Mesendoderm (in vitro differentiated cells): ENCODE data around the gene C1QL2.

Source experiments
- DNase-seq: peaks from one replicate; pipeline ENCODE4 v3.0.0; 2013
- H2AK5ac ChIP-seq: 2 replicates; pipeline ENCODE4 v1.6.1; 2013; ENCODE audit warnings: low read length, inconsistent platforms
- H2BK120ac ChIP-seq: 2 replicates; pipeline ENCODE4 v1.6.1; 2013; ENCODE audit warnings: low read depth, mild to moderate bottlenecking, low read length, moderate library complexity, mixed read lengths
- H2BK15ac ChIP-seq: replicated peaks from 2 replicates; pipeline ENCODE4 v1.6.1; 2013; ENCODE audit warnings: low read depth, mild to moderate bottlenecking, moderate library complexity
- H2BK5ac ChIP-seq: 2 replicates; pipeline ENCODE4 v1.6.1; 2013; ENCODE audit warnings: low read length, inconsistent platforms
- H3K18ac ChIP-seq: 2 replicates; pipeline ENCODE4 v1.6.1; 2013; ENCODE audit warnings: mild to moderate bottlenecking, low read length, mixed read lengths
- H3K23ac ChIP-seq: one replicate; pipeline ENCODE4 v1.6.1; 2013; ENCODE audit warnings: low read length
- H3K27ac ChIP-seq: 2 replicates; pipeline ENCODE4 v1.5.1; 2013; ENCODE audit warnings: low read depth, mild to moderate bottlenecking, inconsistent platforms, low read length, moderate library complexity
- H3K27me3 ChIP-seq: 2 replicates; pipeline ENCODE4 v1.6.1; 2013; ENCODE audit warnings: low read length, control low read depth, mild to moderate bottlenecking, inconsistent platforms; ENCODE audit not compliant: insufficient read depth, poor library complexity
- H3K36me3 ChIP-seq: 2 replicates; pipeline ENCODE4 v1.6.1; 2013; ENCODE audit warnings: low read length, inconsistent platforms; ENCODE audit not compliant: control insufficient read depth, insufficient read depth
- H3K4ac ChIP-seq: one replicate; pipeline ENCODE4 v1.6.1; 2013; ENCODE audit warnings: low read depth, mild to moderate bottlenecking, low read length, moderate library complexity
- H3K4me1 ChIP-seq: 2 replicates; pipeline ENCODE4 v1.6.1; 2013; ENCODE audit warnings: low read depth, low read length, inconsistent platforms; ENCODE audit not compliant: control insufficient read depth
- H3K4me2 ChIP-seq: 2 replicates; pipeline ENCODE4 v1.6.1; 2013; ENCODE audit warnings: low read length
- H3K4me3 ChIP-seq: 2 replicates; pipeline ENCODE4 v1.5.1; 2013; ENCODE audit warnings: mild to moderate bottlenecking, low read length
- H3K56ac ChIP-seq: one replicate; pipeline ENCODE4 v1.6.1; 2013; ENCODE audit warnings: low read length
- H3K79me1 ChIP-seq: 2 replicates; pipeline ENCODE4 v1.6.1; 2013; ENCODE audit warnings: low read length, inconsistent platforms
- H3K79me2 ChIP-seq: 2 replicates; pipeline ENCODE4 v1.6.1; 2013; ENCODE audit warnings: mild to moderate bottlenecking, low read length; ENCODE audit not compliant: control insufficient read depth, insufficient read depth
- H3K9ac ChIP-seq: 2 replicates; pipeline ENCODE4 v1.6.1; 2013; ENCODE audit warnings: low read length, inconsistent platforms
- H4K5ac ChIP-seq: one replicate; pipeline ENCODE4 v1.6.1; 2013; ENCODE audit warnings: low read length
- H4K8ac ChIP-seq: one replicate; pipeline ENCODE4 v1.6.1; 2013; ENCODE audit warnings: low read depth, mild to moderate bottlenecking, control low read depth, low read length, moderate library complexity
- WGBS: extraction: QIAGEN DNeasy Blood & Tissue Kit; methylation state at CpG from one replicate; pipeline ENCODE4 v1.1.7; 2013; ENCODE audit warnings: low lambda C conversion rate, missing lambda C conversion rate; ENCODE audit not compliant: insufficient coverage; ENCODE audit errors: extremely low coverage; 5-methylcytosine and 5-hydroxymethylcytosine counted together

Gene C1QL2

GRCh38 chr2:119157850-119158511 lies 570 bp downstream of the C1QL2 start:
- Histone ChIP-seq H3K36me3 (no peaks in the 10 kb centered on the region), H4K8ac (no peak overlapping the region), H3K4ac (no peak overlapping the region), H3K23ac (no peak overlapping the region), H3K4me2 (peak overlapping the region; percentile 58), H3K79me1 (no peaks in the 10 kb centered on the region), H3K9ac (no peak overlapping the region), H2BK15ac (no peak overlapping the region), H2BK120ac (no peak overlapping the region), H4K5ac (no peak overlapping the region), H3K56ac (no peak overlapping the region), H2AK5ac (no peak overlapping the region), H3K18ac (no peak overlapping the region), H3K79me2 (no peaks in the 10 kb centered on the region), H3K4me1 (peaks cover 2% of the 10 kb centered on the region), H3K27me3 (peaks cover 18% of the 10 kb centered on the region), H2BK5ac (no peak overlapping the region), H3K4me3 (no peak overlapping the region), H3K27ac (no peak overlapping the region)
- no peak for DNase-seq
- WGBS = no CpG with 5 or more reads among the region's 78 CpGs

DNA sequence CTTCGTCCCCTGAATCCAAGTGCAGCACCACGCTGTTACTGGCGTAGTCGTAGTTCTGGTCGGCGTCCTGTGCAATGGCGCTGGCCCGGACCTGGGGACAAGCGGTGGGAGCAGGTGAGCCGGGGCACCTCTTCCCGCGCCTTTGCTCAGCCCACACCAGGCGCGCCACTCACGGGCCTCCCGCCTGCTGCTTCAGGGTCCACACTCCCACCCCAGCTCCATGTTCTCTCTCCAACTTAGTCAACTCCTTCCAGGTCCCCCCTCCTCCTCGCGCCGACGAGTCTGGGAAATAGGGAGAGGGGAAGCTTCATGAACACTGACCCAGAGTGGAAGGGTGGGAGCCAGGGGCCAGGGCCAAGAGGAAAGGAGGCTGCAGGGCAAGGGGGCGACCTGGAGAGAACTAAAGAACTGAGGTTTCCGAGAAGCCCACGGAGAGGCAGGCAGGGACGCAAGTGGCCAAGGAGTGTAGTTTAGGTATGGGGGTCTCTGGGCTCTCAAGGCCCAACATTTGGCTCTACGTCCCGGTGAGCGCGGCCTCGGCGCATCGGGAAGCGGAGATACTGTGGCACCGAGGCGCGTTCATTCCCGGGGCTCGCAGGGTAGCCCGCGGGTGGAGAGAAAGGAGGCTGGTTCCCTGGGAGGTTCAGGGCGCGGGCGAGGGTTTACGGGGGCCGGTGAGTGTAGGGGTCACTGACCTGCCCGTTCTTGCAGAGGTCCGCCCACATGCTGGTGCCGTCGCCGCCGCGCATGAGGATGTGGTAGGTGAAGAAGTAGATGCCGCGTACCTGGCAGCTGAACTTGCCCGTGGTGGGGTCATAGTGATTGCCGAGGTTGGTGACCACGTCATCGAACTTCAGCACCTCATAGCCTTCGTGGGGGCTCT lies 1.4 kb downstream of the C1QL2 start:
- no CpG with 5 or more reads among the region's 58 CpGs for WGBS
- H3K27ac ChIP-seq = no peak overlapping the region
- peak overlapping the region; percentile 3 for H3K4me3 ChIP-seq

GRCh38 chr2:119156105-119156890 lies 2.3 kb downstream of the C1QL2 start:
- H3K4ac ChIP-seq = no peak overlapping the region
- H3K27me3 ChIP-seq = peaks cover 18% of the 10 kb centered on the region
- no peak overlapping the region for H4K5ac ChIP-seq
- H2BK15ac ChIP-seq = no peak overlapping the region
- H3K27ac ChIP-seq = no peak overlapping the region
- peak; percentile 65 for DNase-seq
- H3K9ac ChIP-seq = peak overlapping the region; percentile 36
- H3K4me1 ChIP-seq = peaks cover 2% of the 10 kb centered on the region
- no peaks in the 10 kb centered on the region for H3K79me1 ChIP-seq
- no peaks in the 10 kb centered on the region for H3K36me3 ChIP-seq
- no peak overlapping the region for H3K18ac ChIP-seq
- peak overlapping the region; percentile 33 for H3K4me2 ChIP-seq
- no CpG with 5 or more reads among the region's 40 CpGs for WGBS
- H2AK5ac ChIP-seq = no peak overlapping the region
- H2BK5ac ChIP-seq = no peak overlapping the region
- H3K79me2 ChIP-seq = no peaks in the 10 kb centered on the region
- H3K4me3 ChIP-seq = peak overlapping the region; percentile 16
- peak overlapping the region; percentile 20 for H3K56ac ChIP-seq
- H3K23ac ChIP-seq = no peak overlapping the region
- H4K8ac ChIP-seq = no peak overlapping the region
- H2BK120ac ChIP-seq = no peak overlapping the region

More for the DNA sequence above, 1.4 kb downstream of the C1QL2 start:
- no peak overlapping the region for H2AK5ac ChIP-seq
- H3K79me2 ChIP-seq = no peaks in the 10 kb centered on the region
- H2BK120ac ChIP-seq = no peak overlapping the region
- no peak overlapping the region for H2BK15ac ChIP-seq
- H3K9ac ChIP-seq = peak overlapping the region; percentile 3
- no peaks in the 10 kb centered on the region for H3K79me1 ChIP-seq
- peak; percentile 35 for DNase-seq
- H3K4me1 ChIP-seq = peaks cover 2% of the 10 kb centered on the region
- H3K27me3 ChIP-seq = peaks cover 18% of the 10 kb centered on the region
- H3K4me2 ChIP-seq = peak overlapping the region; percentile 34
- H4K5ac ChIP-seq = no peak overlapping the region
- H3K23ac ChIP-seq = no peak overlapping the region
- no peak overlapping the region for H3K4ac ChIP-seq
- H2BK5ac ChIP-seq = no peak overlapping the region
- no peaks in the 10 kb centered on the region for H3K36me3 ChIP-seq
- H3K56ac ChIP-seq = peak overlapping the region; percentile 20
- no peak overlapping the region for H4K8ac ChIP-seq
- H3K18ac ChIP-seq = no peak overlapping the region

DNA sequence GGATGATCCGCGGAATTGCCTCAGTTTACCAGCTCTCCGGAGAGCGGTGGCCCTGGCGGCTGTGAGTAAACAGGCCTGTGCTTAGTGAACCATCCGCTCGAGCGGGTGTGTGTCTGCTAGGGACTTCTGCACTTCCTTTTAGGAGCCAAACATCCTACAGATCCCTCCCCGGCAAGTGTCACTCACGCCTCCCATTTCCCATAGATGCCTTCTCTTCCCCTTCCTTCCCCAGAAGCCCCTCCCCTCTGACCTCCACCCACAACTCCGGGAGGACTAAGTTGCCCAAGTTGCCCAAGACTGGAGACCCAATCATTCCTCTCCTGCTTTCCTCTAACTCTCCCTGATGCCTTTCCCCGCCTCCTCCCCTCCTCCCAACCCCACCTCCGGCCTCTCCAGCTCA lies 2.9 kb downstream of the C1QL2 start:
- peak; percentile 98 for DNase-seq
- no peak overlapping the region for H3K4ac ChIP-seq
- no peak overlapping the region for H3K23ac ChIP-seq
- H2AK5ac ChIP-seq = no peak overlapping the region
- H3K4me1 ChIP-seq = peaks cover 2% of the 10 kb centered on the region
- no peak overlapping the region for H2BK15ac ChIP-seq
- peak overlapping the region; percentile 46 for H3K4me3 ChIP-seq
- H3K18ac ChIP-seq = no peak overlapping the region
- no peak overlapping the region for H3K27ac ChIP-seq
- H3K56ac ChIP-seq = peak overlapping the region; percentile 74
- H3K9ac ChIP-seq = peak overlapping the region; percentile 50
- H3K36me3 ChIP-seq = no peaks in the 10 kb centered on the region
- no peaks in the 10 kb centered on the region for H3K79me2 ChIP-seq
- no peak overlapping the region for H2BK120ac ChIP-seq
- H3K79me1 ChIP-seq = no peaks in the 10 kb centered on the region
- H2BK5ac ChIP-seq = no peak overlapping the region
- no CpG with 5 or more reads among the region's 13 CpGs for WGBS
- peak overlapping the region; percentile 38 for H3K4me2 ChIP-seq
- H4K8ac ChIP-seq = no peak overlapping the region
- peaks cover 18% of the 10 kb centered on the region for H3K27me3 ChIP-seq
- no peak overlapping the region for H4K5ac ChIP-seq

- Histone ChIP-seq H2BK120ac (no peak overlapping the region), H2BK5ac (no peak overlapping the region), H3K9ac (no peak overlapping the region), H3K23ac (no peak overlapping the region), H3K4me2 (no peak overlapping the region), H3K18ac (no peak overlapping the region), H3K79me1 (no peaks in the 10 kb centered on the region), H3K36me3 (no peaks in the 10 kb centered on the region), H3K79me2 (no peaks in the 10 kb centered on the region), H3K4me1 (peaks cover 2% of the 10 kb centered on the region), H2AK5ac (no peak overlapping the region), H4K5ac (no peak overlapping the region), H3K27ac (no peak overlapping the region), H3K4ac (no peak overlapping the region), H3K4me3 (no peak overlapping the region), H3K56ac (no peak overlapping the region), H4K8ac (no peak overlapping the region), H2BK15ac (no peak overlapping the region), H3K27me3 (peaks cover 18% of the 10 kb centered on the region)
- DNase-seq = no peak
- no CpG with 5 or more reads among the region's 9 CpGs for WGBS
Measured at GRCh38 chr2:119154076-119154475, 4.5 kb downstream of the C1QL2 start.
